NCI-H2081 treated with DMSO at 0.1 percent for 48 hours (cell line): ENCODE measurements around the gene ZCCHC2.

ENCODE experiments used
- DNase-seq: peaks from one replicate; lab custom pipeline; 2025; lab: John Stamatoyannopoulos, UW

Gene ZCCHC2

DNA sequence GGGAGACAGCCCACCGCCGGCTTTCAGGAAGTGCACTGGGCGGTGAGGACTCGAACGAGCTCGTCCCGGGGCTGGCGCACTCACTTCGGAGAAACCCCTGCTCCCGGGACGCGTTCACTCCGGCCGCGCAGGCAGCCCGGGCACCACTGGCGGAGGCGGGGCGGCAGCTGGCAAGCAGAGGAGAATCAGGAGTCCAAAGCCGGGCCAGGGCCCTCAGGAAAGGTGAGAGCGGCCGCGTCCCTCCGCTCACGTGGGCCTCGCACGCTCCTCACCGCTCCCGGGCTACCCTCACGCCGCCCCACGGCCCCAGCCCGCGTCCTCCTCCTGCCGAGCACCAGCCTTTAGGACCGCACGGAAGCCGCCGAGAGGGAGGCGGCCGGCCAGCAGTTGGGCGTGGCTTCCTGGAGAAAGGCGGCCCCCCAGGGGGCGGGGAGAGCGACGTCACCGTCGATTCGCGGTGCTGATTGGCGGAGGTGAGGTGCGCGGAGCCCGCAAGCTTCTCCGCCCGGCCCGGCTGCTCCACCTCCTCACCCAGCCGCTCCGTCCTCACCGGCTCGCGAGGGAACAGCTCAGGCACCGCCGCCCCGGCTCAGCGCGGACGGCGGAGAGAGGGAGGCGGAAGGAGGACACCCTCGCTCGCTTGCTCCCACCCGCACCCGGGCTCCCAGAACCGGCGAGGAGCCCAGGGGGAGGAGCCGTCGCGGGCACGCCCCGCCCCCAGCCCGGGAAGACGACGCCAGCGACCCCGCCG is at the start of gene ZCCHC2:
ZCCHC2 (plus strand) TSS at position 522 of the 751 bp plus-strand sequence. CDS start 400 bp downstream, outside the sequence.
- DNase-seq: peak; percentile 80

DNA sequence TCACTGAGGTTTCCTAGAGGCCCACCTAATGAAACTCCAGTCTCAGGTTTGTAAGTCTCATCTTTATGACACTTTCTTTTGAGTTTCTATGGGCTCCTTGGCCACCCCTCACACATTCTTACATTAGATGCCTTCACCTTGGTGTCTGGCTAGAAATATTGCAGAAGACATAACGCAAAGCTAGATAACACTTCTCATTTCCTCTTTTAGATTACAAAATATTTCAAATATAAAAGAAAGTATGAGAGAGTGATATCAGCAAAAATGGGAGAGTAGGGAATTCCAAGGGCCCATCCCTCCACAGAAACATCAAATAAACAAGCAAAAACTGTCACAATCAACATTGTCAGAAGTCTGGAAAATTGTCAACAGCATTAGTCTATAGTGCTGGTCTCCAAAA is 43.3 kb upstream of the ZCCHC2 start:
- DNase-seq: no peak

DNA sequence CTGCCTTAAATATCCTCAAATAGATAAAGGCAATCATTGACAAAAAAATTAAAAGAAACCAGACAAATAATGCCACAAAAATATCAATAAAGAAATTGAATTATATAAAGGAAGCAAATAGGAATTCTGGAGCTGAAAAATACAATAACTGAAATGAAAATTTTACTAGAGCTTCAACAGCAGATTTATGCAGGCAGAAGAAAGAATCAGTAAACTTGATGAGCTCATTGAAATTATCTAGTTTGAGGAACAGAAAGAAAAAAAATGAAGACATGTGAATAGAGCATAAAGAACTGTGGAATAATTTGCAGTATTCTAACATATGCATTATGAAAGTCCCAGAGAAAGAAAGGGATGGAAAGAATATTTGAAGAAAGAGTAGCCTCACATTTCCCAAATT is 41.9 kb upstream of the ZCCHC2 start:
- DNase-seq: no peak

DNA sequence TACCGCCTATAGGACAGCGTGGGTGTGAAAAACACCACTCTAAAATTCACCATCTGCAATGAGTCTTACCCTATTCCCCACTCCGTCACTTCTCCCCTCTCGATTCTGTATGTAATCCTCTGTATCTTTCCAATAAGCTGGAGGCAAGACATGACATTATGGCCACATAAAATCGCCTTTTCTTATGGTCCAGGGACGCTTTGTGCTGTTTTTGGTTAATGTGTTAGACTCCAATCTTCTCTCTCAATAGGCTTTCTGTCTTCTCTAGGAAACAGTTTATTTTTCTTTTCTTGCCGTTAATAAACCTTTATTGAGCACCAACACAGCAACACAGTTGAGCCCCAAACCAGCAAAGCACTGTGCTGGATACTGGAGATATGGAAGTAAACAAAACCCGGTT is 37.9 kb upstream of the ZCCHC2 start:
- no peak for DNase-seq

DNA sequence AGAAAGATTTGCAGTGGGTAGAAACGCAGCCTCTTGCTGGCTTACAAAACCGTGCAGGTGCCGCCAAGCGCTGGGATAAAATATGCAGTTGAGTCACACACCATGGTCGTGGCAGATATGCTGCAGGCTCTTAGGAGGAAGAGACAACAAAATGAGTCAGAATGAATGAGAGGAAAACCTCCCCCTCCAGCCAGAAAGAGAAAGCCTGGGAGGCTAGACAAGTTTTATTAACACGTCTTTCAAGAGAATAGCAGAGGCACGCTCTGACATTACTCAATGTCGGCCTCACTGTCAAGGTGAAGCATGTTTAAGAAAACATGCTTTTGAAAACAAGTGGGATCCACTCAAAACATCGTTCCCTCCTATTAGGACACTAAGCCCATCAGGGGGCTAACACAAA is 37.1 kb upstream of the ZCCHC2 start:
- no peak for DNase-seq

DNA sequence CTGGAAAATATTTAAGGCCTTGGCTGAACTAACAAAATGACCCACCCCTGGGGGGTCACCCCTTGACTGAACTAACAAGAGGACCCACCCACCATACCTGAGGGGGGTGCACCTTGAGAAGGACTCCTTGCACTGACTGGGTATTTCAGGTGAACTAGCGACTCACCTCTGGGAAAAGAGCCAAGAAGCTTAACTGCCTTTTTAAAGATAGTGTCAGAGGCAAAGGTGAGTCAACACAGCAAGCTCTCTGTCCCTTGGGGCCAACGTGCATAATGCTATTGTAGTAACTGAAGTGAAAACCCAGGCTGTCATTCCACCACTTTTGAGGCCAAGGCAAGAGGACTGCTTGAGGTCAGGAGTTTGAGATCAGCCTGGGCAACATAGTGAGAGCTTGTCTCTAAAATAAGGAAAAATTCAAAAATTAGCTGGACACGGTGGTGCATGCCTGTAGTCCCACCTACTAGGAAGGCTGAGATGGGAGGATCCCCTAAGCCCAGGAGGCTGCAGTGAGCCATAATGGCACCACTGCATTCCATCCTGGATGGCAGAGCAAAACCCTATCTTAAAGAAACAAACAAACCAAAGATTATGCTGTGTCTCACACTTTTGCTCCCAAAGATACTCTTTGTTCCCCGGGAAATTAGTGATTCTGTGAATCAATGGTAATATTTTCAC is 36.4 kb upstream of the ZCCHC2 start:
- no peak for DNase-seq

DNA sequence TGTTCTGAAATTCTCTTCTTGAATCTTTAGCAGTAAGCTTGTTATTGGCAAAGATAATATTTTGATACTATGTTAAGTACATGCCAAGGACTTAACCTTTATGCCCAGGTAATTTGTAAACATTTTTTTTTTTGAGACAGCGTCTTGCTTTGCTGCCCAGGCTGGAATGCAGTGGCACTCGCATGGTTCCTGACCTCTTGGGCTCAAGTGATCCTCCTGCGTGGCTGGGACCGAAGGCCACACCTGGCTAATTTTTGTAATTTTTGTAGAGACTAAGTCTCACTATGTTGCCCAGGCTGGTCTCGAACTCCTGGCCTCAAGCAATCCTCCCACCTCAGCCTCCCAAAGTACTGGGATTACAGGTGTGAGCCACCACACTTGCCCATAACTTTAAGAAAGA is 35.7 kb upstream of the ZCCHC2 start:
- no peak for DNase-seq

DNA sequence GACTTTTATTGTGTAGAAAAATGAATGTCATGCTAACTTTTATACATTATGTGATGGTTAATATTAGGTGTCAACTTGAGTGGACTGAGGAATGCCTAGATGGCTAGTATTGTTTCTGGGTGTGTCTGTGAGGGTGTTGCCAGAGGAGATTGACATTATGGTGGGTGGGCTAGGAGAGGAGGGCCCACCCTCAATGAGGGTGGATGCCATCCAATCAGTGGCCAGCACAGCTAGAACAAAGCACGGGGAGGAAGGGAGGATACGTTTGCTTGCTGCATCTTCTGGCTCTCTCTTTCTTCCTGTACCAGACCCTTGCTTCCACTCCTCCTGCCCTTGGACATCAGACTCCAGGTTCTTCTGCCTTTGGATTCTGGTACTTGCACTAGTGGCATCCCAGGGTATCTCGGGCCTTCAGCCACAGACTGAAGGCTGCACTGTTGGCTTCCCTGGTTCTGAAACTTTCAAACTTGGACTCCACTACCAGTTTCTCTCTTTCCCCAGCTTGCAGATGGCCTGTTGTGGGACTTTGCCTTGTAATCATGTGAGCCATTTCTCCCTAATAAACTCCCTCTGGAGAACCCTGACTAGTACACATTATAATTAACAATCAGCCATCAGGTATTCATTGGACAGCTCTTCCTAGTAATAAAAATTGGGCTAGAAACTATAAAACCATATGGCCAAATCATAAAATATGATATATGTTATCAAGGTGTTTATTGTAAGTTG is 31.7 kb upstream of the ZCCHC2 start:
- DNase-seq: no peak

DNA sequence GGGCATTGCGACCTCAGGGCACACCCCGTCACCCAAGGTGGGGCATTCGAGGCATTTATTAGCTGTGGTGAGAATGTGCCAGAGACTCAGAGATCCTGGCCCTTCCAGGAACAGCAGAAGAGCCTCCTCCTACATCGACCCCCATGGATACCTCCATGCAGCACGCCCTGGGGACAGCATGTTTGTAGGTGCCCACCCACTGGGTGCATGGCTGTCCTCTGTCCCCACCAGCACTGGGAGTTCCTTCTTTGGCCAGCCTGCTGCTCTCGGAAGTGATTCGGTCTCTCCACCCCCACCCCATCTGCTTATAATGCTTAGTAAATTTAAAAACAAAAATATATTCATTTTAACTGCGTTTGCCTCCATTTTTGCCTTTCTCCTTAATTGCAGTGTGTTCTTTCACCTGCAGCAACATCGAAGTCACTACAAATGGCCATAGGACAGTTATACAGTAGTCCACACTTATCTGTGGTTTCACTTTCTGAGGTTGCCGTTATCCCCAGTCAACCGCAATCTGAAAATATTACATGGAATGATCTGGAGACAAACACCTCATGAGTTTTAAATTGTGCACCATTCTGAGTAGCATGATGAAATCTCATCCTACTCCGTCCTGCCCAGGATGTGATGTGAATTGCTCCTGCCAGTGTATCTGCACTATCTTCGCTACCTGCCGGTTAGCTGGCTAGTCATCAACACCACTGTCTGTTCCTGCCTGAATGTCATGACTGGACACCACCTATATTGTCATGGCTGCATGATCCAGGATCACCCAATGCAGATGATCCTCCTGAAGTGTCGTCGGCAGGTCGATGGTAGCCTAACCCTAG is 29.6 kb upstream of the ZCCHC2 start:
- no peak for DNase-seq

DNA sequence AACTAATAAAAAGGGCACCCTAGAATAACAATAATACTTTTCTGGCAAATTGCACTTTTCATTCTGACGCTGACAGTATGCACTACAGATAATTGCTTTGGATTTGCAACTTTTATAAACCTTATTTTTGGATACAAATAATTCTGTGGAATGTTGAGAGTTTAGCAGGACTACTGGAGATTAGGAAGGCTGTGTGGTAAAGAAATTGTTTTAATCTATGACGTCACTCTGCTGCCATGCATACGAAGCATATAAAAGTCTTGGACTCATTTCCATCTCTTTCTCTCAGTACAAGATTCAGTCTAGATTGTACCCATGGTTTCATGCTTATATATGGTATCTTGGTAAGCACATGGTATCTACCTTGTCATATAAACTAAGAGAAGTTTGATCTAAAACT is 28.1 kb upstream of the ZCCHC2 start:
- no peak for DNase-seq

DNA sequence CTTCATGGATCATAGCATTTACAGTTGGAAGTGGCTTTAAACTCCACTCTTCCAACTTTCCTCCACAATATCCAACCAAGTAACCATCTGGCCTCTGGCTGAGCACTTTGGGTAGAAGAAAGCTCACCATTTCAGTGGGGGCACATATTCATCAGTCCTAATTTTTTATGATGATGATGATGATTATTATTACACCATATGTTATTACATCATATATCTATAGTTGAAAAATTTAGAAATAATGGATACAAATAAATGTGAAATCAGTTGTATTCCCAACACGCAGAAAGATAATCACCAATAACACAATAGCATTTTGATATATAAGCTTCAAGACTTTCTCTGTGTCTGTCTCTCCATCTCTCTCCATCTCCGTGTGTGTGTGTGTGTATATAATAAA is 26.6 kb upstream of the ZCCHC2 start:
- no peak for DNase-seq

DNA sequence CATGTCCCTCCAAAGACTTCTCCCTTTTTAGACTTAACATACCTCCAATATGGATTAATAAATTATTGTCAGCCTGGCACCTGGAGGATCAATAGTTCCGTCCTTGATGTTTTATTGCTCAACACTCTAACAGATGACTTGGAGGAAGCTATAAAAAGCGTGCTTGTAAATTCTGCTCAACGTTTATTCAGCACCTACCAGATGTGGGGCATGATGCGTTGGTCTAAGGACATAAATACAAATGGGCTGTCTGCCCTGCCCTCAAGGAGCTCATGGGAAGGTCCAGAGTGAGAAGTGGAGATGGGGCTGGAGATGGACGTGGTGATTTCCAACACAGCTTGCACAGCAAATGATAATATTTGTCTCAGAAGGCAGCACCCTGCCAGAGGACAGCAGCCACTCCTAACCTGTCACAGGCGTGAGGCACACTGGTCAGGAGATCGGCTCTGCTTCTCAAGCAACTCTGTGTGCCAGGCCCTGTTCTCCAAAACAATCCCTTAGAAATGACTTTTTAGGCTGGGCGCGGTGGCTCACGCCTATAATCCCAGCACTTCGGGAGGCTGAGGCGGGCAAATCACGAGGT is 25.5 kb upstream of the ZCCHC2 start:
- no peak for DNase-seq

DNA sequence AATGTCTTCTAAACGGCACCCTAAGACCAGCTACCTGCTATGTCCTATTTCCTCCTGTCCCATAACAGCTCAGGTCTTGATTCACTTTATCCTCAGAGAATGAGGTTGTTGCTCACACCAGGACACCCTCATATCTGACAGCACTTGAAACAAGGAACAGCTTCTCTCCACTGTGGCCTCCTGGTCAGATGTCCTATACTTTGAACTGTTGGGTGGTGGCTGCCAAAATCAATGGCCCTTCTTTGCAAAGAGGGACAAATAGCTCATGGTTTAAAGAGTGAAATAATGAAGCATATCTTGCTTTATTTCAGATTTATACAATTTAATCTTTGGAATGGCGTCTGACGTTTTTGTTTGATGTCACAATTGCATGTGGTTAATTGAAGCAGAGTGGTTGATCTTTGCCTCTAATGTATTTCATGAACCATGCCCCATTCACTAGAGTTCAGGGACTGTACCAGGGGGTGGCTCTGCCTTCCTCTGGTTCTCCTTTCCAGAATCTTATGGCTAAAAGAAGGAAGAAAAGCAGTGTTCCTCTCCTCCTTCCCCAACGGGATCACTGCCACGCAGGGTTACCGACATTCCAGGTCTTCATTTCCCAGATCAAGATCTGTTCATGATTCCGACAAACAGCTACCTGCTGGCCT is 24.1 kb upstream of the ZCCHC2 start:
- no peak for DNase-seq

DNA sequence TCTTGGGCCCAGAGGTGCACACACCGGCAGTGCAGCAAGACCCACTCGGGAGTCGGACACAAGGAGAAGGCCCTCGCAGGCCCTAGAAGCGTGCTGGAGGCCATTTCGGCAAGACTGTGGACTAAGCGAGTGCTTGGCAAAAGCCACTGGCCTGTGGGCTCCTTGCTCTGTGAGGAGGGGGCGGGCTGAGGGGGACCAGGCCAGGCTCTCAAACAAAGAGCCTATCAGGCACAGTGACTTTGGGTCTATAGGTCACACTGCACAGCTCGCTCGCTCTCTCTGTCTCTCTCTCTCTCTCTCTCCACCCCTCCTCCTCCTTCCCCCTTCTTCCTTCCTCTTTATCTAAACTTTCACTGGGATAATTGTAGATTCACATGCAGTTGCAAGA is 23.6 kb upstream of the ZCCHC2 start:
- DNase-seq: no peak

DNA sequence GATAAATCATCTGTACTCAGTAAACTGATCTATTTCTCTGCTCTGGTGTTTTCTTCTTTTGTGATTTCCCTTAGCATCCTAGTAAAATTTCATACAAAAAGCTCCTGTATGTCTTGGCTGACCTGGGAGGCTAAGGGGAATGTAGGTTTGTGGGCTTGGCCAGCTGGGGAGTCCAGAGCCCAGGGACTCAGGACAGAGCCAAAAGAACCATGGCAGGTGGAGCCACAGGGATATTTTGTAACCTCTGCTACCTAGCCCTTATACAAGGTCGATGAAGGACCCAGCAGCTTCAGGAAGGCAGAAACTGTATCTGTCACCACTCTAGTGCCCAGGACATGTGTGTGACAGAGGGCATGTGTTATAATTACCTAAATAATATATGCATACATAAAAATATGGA is 22.7 kb upstream of the ZCCHC2 start:
- no peak for DNase-seq

DNA sequence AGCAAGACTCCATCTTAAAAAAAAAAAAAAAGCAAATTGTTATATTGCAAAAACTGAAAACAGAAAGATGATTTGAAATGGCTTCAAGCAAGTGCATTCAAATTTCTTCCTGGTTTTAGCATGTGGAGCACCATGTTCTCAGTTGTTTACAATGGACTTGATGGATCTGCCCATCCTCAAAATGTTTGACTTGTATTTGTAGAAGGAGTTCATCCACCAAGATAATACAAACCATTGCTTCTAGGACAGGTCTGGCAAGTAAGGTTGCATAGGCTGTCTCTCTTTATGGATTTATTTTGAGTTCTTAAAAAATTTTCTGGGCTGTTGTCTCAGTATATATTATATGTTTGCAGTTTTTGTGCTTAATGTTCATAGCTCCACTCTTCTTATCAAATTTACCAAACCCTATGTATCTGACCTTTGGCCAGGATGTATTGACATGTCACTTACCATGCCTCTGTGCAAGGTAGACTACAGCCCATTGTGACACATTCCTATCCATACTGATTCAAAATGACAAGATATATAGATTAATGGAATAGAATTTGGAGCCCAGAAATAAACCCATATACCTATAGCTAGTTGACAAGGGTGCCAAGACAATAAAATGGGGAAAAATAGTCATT is 21.7 kb upstream of the ZCCHC2 start:
- DNase-seq: no peak

DNA sequence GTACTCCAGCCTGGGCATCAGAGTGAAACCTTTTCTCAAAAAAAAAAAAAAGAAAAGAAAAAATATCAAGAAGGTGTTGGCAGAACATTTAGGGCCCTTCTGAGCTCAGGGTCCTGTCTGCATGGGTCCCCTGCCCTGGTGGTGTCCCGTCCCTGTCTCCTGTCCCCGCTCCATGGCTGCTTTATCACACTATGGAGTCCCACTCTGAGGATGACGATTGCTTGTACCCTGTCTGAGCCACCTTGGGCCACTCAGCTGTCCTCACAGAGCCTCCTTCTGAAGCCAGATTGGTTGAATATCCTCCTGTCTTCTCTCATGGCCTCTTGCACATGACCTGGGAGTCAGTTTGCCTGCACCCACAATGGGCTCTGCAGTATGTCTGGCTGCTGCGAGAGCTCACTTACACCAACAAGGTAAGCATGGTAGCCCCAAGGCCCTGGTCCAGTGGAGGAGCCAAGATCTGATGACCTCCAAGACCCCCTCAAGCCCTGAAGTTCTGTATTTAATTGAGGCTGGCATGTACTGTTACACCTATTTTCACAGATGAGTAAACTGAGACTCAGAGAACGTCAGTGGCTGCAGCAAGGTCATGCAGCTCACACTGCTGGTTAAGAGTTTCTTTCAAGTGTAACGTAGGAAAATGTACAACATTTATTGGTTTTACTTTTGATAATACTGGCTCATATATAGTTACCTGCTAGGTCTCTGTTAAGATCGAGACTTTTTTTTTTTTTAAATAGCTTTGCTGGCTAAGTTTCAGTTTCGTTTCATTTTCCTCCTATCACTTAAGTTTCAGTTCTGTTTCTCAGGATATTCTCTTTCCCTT is 16.9 kb upstream of the ZCCHC2 start:
- DNase-seq: no peak

DNA sequence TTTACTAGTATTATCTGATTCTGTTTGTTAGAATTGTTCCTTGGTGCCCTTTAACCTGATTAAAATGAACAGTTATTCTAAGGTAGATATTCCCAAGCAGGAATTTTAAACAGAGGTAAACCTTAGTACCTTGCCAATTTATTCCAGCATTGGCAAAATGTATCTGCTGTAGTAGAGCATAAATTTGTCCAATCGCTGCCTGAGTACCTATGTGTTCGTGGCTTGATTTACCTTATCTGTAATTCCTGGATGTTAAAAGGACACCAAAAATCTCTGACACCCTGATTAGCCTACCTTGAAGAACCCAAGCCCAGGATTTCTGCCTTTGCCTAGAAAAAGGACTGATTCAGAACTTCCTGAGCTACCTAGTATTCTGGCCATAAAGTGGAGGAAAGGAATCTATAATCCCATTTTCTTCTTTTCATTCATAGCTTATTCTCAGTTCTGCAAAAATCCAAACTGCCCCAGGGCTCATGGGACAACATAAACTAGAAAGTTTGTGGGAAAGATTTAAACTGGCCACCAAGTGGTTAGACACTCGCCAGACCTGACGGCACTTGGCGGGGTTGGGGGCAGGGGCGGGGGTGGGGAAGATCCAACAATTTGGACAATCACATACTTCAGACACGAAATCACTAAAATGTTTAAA is 16.2 kb upstream of the ZCCHC2 start:
- DNase-seq: no peak

DNA sequence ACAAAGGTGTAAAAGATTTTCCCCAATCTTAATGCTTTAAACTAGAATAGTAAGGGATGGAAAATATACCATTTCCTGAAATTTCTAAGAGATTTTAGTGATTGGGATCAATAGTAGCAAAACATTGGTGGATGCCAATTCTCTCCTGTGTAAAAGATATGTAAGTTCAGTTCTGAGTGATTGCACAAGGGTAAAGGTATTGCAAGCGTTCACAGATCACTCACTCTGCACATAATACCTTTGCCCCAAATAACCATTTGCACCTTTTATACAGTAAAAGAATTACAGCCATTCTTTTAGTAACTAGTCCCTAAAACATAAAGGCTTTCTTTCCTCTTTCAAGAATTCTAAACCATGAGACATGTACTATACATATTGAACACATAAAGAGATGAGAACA is 13.0 kb upstream of the ZCCHC2 start:
- DNase-seq: no peak

DNA sequence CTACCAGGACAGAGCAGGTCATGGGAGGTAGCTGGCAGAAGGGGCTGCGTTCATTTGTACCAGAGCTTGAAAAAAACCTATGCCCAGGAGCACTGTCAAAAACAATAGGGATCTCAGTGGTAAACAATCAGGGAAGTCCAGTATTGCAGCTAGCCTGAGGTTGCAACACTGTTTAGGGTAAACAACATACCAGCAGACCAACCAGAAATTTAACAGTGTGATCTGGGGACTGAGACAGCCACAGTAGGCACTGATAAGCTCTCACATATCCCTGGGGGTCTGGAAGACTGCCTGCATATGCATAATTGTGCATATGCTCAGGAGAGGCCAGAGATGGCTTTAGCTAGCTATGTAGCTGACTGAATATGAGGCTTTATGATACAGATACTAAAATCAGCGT is 12.0 kb upstream of the ZCCHC2 start:
- no peak for DNase-seq
